Measurements from ENCODE around the gene BRCA2. TPM values are rescaled to one million over a fixed set of nuclear protein-coding genes. Genes with fewer than 3 reads are reported as not detected.
A peak's percentile ranks its signal among the peaks of the same experiment; 100 is the strongest.

The BRCA2 gene, protein sequence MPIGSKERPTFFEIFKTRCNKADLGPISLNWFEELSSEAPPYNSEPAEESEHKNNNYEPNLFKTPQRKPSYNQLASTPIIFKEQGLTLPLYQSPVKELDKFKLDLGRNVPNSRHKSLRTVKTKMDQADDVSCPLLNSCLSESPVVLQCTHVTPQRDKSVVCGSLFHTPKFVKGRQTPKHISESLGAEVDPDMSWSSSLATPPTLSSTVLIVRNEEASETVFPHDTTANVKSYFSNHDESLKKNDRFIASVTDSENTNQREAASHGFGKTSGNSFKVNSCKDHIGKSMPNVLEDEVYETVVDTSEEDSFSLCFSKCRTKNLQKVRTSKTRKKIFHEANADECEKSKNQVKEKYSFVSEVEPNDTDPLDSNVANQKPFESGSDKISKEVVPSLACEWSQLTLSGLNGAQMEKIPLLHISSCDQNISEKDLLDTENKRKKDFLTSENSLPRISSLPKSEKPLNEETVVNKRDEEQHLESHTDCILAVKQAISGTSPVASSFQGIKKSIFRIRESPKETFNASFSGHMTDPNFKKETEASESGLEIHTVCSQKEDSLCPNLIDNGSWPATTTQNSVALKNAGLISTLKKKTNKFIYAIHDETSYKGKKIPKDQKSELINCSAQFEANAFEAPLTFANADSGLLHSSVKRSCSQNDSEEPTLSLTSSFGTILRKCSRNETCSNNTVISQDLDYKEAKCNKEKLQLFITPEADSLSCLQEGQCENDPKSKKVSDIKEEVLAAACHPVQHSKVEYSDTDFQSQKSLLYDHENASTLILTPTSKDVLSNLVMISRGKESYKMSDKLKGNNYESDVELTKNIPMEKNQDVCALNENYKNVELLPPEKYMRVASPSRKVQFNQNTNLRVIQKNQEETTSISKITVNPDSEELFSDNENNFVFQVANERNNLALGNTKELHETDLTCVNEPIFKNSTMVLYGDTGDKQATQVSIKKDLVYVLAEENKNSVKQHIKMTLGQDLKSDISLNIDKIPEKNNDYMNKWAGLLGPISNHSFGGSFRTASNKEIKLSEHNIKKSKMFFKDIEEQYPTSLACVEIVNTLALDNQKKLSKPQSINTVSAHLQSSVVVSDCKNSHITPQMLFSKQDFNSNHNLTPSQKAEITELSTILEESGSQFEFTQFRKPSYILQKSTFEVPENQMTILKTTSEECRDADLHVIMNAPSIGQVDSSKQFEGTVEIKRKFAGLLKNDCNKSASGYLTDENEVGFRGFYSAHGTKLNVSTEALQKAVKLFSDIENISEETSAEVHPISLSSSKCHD (N-terminal part only)
- total RNA-seq (2014; rRNA removed) = 9.1 and 16.8 TPM in 2 replicates
- percentile 52 among the genes with signal in this experiment for Bru-seq, nascent RNA
- BruChase-seq, experiment 1, labeled RNA remaining after a 6-hour chase = percentile 62 among the genes with signal in this experiment
- BruChase-seq, experiment 2, labeled RNA remaining after a 2-hour chase = percentile 43 among the genes with signal in this experiment
- long read RNA-seq, partial matches to known transcripts = 5 of 5 reads
- long read RNA-seq, other reads (novel, unspliced or antisense) = 0 of 5 reads

DNA sequence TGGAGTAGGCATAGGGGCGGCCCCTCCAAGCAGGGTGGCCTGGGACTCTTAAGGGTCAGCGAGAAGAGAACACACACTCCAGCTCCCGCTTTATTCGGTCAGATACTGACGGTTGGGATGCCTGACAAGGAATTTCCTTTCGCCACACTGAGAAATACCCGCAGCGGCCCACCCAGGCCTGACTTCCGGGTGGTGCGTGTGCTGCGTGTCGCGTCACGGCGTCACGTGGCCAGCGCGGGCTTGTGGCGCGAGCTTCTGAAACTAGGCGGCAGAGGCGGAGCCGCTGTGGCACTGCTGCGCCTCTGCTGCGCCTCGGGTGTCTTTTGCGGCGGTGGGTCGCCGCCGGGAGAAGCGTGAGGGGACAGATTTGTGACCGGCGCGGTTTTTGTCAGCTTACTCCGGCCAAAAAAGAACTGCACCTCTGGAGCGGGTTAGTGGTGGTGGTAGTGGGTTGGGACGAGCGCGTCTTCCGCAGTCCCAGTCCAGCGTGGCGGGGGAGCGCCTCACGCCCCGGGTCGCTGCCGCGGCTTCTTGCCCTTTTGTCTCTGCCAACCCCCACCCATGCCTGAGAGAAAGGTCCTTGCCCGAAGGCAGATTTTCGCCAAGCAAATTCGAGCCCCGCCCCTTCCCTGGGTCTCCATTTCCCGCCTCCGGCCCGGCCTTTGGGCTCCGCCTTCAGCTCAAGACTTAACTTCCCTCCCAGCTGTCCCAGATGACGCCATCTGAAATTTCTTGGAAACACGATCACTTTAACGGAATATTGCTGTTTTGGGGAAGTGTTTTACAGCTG lies at the start of gene BRCA2, which contains the start of gene ZAR1L:
TSS of gene BRCA2 (plus strand) at position 271 of the 790 bp plus-strand sequence. CDS start 953 bp downstream, outside the sequence.
TSS of gene ZAR1L (minus strand) at position 126 of the 790 bp plus-strand sequence. CDS start 3,438 bp downstream, outside the sequence.
- Histone ChIP-seq H3F3A (ENCODE audit: low read length, unreplicated experiment) (no peaks in the 10 kb centered on the region), H3K4me1 (ENCODE audit: insufficient read depth, low read length) (peaks cover 22% of the 10 kb centered on the region), H3K27me3 (ENCODE audit: low read length) (no peaks in the 10 kb centered on the region), H3K4me2 (ENCODE audit: low read length) (peak within 1 kb of the TSS; percentile 98), H2AFZ (ENCODE audit: low read length) (peak within 1 kb of the TSS; percentile 99), H3K36me3 (ENCODE audit: low read depth, low read length) (no peaks in the 10 kb centered on the region; the same call in 1 of the 2 replicates), H3K9me2 (replicated peaks; ENCODE audit: low read length) (no peaks in the 10 kb centered on the region), H3K4me3 (ENCODE audit: low read length) (peak within 1 kb of the TSS; percentile 86), H3K27ac (ENCODE audit: low read length) (peak within 1 kb of the TSS; percentile 88), H3K79me2 (ENCODE audit: low read length) (peaks cover 12% of the 10 kb centered on the region), H3K9ac (ENCODE audit: low read length) (peak within 1 kb of the TSS; percentile 95), H4K20me1 (ENCODE audit: low read length) (no peaks in the 10 kb centered on the region), H3K9me3 (ENCODE audit: low read length) (no peaks in the 10 kb centered on the region)
- no peak for TF ChIP-seq EZH2 (IDR thresholded peaks at IDR 0.05; ENCODE audit: low read length, unreplicated experiment)
- TF ChIP-seq, protein P1, sequence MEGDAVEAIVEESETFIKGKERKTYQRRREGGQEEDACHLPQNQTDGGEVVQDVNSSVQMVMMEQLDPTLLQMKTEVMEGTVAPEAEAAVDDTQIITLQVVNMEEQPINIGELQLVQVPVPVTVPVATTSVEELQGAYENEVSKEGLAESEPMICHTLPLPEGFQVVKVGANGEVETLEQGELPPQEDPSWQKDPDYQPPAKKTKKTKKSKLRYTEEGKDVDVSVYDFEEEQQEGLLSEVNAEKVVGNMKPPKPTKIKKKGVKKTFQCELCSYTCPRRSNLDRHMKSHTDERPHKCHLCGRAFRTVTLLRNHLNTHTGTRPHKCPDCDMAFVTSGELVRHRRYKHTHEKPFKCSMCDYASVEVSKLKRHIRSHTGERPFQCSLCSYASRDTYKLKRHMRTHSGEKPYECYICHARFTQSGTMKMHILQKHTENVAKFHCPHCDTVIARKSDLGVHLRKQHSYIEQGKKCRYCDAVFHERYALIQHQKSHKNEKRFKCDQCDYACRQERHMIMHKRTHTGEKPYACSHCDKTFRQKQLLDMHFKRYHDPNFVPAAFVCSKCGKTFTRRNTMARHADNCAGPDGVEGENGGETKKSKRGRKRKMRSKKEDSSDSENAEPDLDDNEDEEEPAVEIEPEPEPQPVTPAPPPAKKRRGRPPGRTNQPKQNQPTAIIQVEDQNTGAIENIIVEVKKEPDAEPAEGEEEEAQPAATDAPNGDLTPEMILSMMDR (conservative IDR thresholded peaks at IDR 0.05; ENCODE audit: low read depth, low read length) = no peak
- no peak for TF ChIP-seq EZH2phosphoT487 (IDR thresholded peaks at IDR 0.05; ENCODE audit: borderline replicate concordance, low read length)
- ATAC-seq = peak; percentile 95
- POLR2A ChIA-PET (ENCODE audit: unreplicated experiment) = interaction anchor here (0.5 kb wide), 1 partner anchor 108 kb away, joined by 3 read pairs; no protein-coding TSS in a partner anchor
- BruUV-seq (replicated peaks) = TSS peak; percentile 53
- CTCF ChIA-PET = interaction anchor here (0.5 kb wide), 1 partner anchor 402 kb away, joined by 3 read pairs; no protein-coding TSS in a partner anchor
- peak; percentile 81 for DNase-seq
- intact Hi-C loops (cut with micrococcal nuclease) = loop anchor here (5.0 to 10.0 kb wide), 2 partner anchors 109 to 222 kb away; partner anchors contain the start of genes N4BP2L1 and N4BP2L2

DNA sequence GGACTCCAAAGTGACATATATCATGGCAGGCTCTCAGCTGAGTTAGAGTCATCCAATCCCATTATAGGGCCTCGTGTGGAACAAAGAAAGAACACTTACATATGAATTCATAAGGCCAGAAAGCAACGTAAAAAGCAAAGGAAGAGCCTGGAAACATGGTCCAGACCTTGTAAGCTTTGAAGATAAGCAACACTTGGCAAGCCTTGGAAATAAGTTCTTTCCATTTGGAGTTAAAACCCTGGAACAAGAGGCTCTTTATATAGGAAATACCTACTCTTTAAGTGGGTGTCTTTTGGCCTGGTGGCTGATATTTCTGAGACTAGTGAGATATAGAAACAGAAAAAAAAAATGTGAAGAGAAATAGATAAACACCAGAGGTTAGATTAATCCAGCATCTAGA lies 49.6 kb upstream of the BRCA2 start:
- TF ChIP-seq, protein P1 (conservative IDR thresholded peaks at IDR 0.05; ENCODE audit: low read depth, low read length) = no peak
- TF ChIP-seq EZH2phosphoT487 (IDR thresholded peaks at IDR 0.05; ENCODE audit: borderline replicate concordance, low read length) = no peak
- TF ChIP-seq EZH2 (IDR thresholded peaks at IDR 0.05; ENCODE audit: low read length, unreplicated experiment) = no peak
- CTCF ChIA-PET = no interaction called here
- H3K36me3 ChIP-seq (ENCODE audit: low read depth, low read length) = no peaks in the 10 kb centered on the region
- H3K9me2 ChIP-seq (replicated peaks; ENCODE audit: low read length) = no peaks in the 10 kb centered on the region
- H3K4me1 ChIP-seq (ENCODE audit: insufficient read depth, low read length) = peaks cover 14% of the 10 kb centered on the region
- no peak overlapping the region for H3K4me3 ChIP-seq (ENCODE audit: low read length)
- no peak overlapping the region for H3K27ac ChIP-seq (ENCODE audit: low read length)
- H3K9ac ChIP-seq (ENCODE audit: low read length) = no peak overlapping the region
- intact Hi-C loops (cut with micrococcal nuclease) = loop anchor here (5.0 kb wide), 1 partner anchor 47 kb away; no protein-coding TSS in a partner anchor
- ATAC-seq (no peak), DNase-seq (no peak)
- POLR2A ChIA-PET (ENCODE audit: unreplicated experiment) = no interaction called here
- no peaks in the 10 kb centered on the region for H3K79me2 ChIP-seq (ENCODE audit: low read length)
- no peak overlapping the region for H2AFZ ChIP-seq (ENCODE audit: low read length)
- H3K27me3 ChIP-seq (ENCODE audit: low read length) = no peaks in the 10 kb centered on the region
- no peak overlapping the region for H3K4me2 ChIP-seq (ENCODE audit: low read length)
- BruUV-seq (replicated peaks) = no TSS peak
- no peaks in the 10 kb centered on the region for H3F3A ChIP-seq (ENCODE audit: low read length, unreplicated experiment)
- H3K9me3 ChIP-seq (ENCODE audit: low read length) = no peaks in the 10 kb centered on the region
- H4K20me1 ChIP-seq (ENCODE audit: low read length) = no peaks in the 10 kb centered on the region

Measured in PC-3 (cell line).